Spleen (tissue), 11 donors: ENCODE measurements around the gene USP24. TPM values are rescaled to one million over a fixed set of nuclear protein-coding genes. Genes with fewer than 3 reads are reported as not detected.

Source experiments
- DNase-seq: peaks from one replicate; pipeline ENCODE4 v3.0.0-alpha.2; 2020
- H3K27ac ChIP-seq, 8 donors: fragments of 200-600 bp; sonication (generic) in 7 of 8; 1 replicate in 4 of 8; 2 replicates in 4 of 8; pipeline versions ENCODE4 v1.5.0 to v1.8.0; 2016 to 2021; ENCODE audit warnings: inconsistent platforms in 4 of 8, mild to moderate bottlenecking in 4 of 8, moderate library complexity in 1 of 8
- H3K27me3 ChIP-seq, 7 donors: fragments of 200-600 bp; sonication (generic) in 6 of 7; replicated peaks in 1 of 7; 1 replicate in 4 of 7; 2 replicates in 3 of 7; pipeline versions ENCODE4 v1.5.0 to v1.8.0; 2016 to 2021; ENCODE audit warnings: inconsistent platforms in 3 of 7, mild to moderate bottlenecking in 1 of 7
- H3K36me3 ChIP-seq, 6 donors: fragments of 200-600 bp; sonication (generic) in 5 of 6; 1 replicate in 4 of 6; 2 replicates in 2 of 6; pipeline versions ENCODE4 v1.5.0 to v1.8.0; 2016 to 2021; ENCODE audit warnings: inconsistent platforms in 2 of 6
- H3K4me1 ChIP-seq, 6 donors: fragments of 200-600 bp; sonication (generic) in 5 of 6; 1 replicate in 3 of 6; 2 replicates in 3 of 6; pipeline versions ENCODE4 v1.5.0 to v1.8.0; 2016 to 2021; ENCODE audit warnings: inconsistent platforms in 3 of 6
- H3K4me3 ChIP-seq, 8 donors: fragments of 200-600 bp; sonication (generic) in 7 of 8; 1 replicate in 4 of 8; 2 replicates in 4 of 8; pipeline versions ENCODE4 v1.5.0 to v1.8.0; 2016 to 2021; ENCODE audit warnings: inconsistent platforms in 4 of 8, mild to moderate bottlenecking in 4 of 8, moderate library complexity in 2 of 8
- H3K9me3 ChIP-seq, 8 donors: fragments of 200-600 bp; sonication (generic) in 7 of 8; 1 replicate in 4 of 8; 2 replicates in 4 of 8; pipeline versions ENCODE4 v1.5.0 to v1.8.0; 2016 to 2021; ENCODE audit warnings: inconsistent platforms in 4 of 8
- CTCF ChIP-seq, 11 experiments: fragments of 200-600 bp in 7 of 11; fragments of 450-650 bp in 4 of 11; sonication (generic) in 4 of 11; IDR thresholded peaks in 8 of 11; conservative IDR thresholded peaks in 3 of 11; 1 replicate in 7 of 11; 2 replicates in 4 of 11; pipeline versions ENCODE4 v1.4.0 to v1.8.0; 2016 to 2021; ENCODE audit warnings: antibody characterized with exemption in 11 of 11, inconsistent platforms in 4 of 11, mild to moderate bottlenecking in 1 of 11
- POLR2A ChIP-seq, 3 donors: fragments of 450-650 bp; IDR thresholded peaks; one replicate each; pipeline ENCODE4 v1.5.1; 2017; ENCODE audit warnings: antibody characterized with exemption in 3 of 3, mild to moderate bottlenecking in 1 of 3
- POLR2AphosphoS5 ChIP-seq, 3 donors: sonication (generic); formaldehyde crosslinking; IDR thresholded peaks; one replicate each; pipeline ENCODE4 v1.5.1; 2017; ENCODE audit warnings: antibody characterized with exemption in 3 of 3
- WGBS, 5 donors: extraction: QIAGEN DNeasy Blood & Tissue Kit in 3 of 5; methylation state at CpG; one replicate each; pipeline versions ENCODE4 v1.1.5 to v1.1.7; 2013 to 2018; 5-methylcytosine and 5-hydroxymethylcytosine counted together
- intact Hi-C: fragments of 100-400 bp; cut with DNase I; formaldehyde crosslinking; loops from one replicate; pipeline ENCODE4 v1.15.0; 2023; ENCODE audit warnings: low total_unique reads
- polyA plus RNA-seq, 3 donors: library from polyadenylated mRNA; stranded (reverse); fragments of 200-250 nt; gene quantifications; one replicate each; pipeline ENCODE4 v1.2.1, GENCODE V29; 2013
- total RNA-seq, 7 donors: library from RNA; depleted of rRNA in 3 of 7; stranded (reverse); fragments of >200 nt in 3 of 7; fragmentation: NEBNext Ultra II Directional in 4 of 7; extraction: Animal tissue kit (Norgen Biotek cat#: 25700) in 4 of 7; gene quantifications; one replicate each; pipeline versions ENCODE4 v1.1.0 to v1.2.1, GENCODE V29; 2016 to 2021
- donor health status: healthy with polysubstance abuse.
- donor health status: DM: no; HTN: no; CAD: no; lungs with moderate emphysema.
- donor health status: DM: no; HTN: no; CAD: no.
- donor health status: Bipolar disorder and iron deficiency.
- donor health status: healthy.
- donor health status: DM: no; HTN: no; CAD: no.
- donor health status: DM: yes; HTN: yes; CAD: no.

USP24 gene
- total and polyA plus RNA-seq, 10 donors = 11.6 to 94.5 (median 70.1) TPM

DNA sequence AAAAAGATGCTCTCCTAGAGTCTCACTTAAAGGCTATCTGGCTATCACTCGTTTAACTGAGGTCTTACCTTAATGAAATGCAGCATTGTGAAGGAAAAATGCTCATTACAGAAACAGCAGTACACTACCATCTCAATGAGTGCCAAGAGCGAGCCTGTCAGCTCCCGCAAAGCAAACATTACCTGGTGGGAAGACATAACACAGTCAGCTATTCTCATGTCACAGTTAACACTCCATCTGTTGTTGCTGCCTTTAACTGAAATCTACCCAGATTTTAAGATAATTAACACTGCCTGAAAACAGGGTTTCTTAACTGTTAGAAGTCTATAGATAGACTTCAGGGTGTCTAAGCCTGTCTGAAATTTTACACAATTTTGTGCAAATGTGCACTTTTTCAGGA, 136.7 kb downstream of the USP24 start:
- 86 to 97% (median 93%) methylated on average over 3 of the region's 3 CpGs for WGBS, 5 donors
- peaks cover 4 to 100% (median 97%) of the 10 kb centered on the region in 6 donors for H3K36me3 ChIP-seq
- H3K27me3 ChIP-seq = no peaks in the 10 kb centered on the region
- TF ChIP-seq POLR2AphosphoS5 (IDR thresholded peaks at IDR 0.05) (no peak), POLR2A (IDR thresholded peaks at IDR 0.05) (no peak), CTCF (IDR thresholded peaks at IDR 0.05 in 8 of 11, conservative IDR thresholded peaks at IDR 0.05 in 3 of 11) (no peak)
- H3K9me3 ChIP-seq = no peaks in the 10 kb centered on the region
- H3K4me1 ChIP-seq = no peaks in the 10 kb centered on the region
- no peak overlapping the region for H3K4me3 ChIP-seq
- DNase-seq = no peak
- intact Hi-C loops = no loop called here
- H3K27ac ChIP-seq = no peak overlapping the region

DNA sequence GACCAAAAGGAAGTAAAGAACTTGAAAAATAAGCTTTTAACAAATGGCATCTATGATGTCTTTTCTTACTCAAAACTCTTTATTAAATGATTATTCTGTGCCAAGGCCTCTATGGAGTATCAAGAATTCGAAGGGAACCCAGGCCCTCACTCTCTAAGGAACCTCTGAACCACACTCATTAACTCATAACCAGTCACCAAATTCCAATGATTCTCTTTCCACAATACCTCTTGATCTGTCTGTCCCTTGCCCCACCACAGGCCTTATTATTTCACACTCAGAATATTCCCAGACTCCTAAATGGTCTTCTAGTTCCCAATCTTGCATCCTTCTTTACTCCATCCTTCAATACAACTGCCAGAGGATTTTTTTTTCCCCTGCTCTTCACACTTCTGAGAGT, 138.8 kb downstream of the USP24 start:
- Histone ChIP-seq H3K36me3 (peaks cover 4 to 100% (median 97%) of the 10 kb centered on the region in 6 donors), H3K4me3 (no peak overlapping the region), H3K9me3 (no peaks in the 10 kb centered on the region), H3K27ac (no peak overlapping the region), H3K4me1 (no peaks in the 10 kb centered on the region), H3K27me3 (no peaks in the 10 kb centered on the region)
- no peak for TF ChIP-seq POLR2AphosphoS5 (IDR thresholded peaks at IDR 0.05)
- TF ChIP-seq POLR2A (IDR thresholded peaks at IDR 0.05) = no peak
- TF ChIP-seq CTCF (IDR thresholded peaks at IDR 0.05 in 8 of 11, conservative IDR thresholded peaks at IDR 0.05 in 3 of 11) = no peak
- no peak for DNase-seq
- WGBS, 5 donors = 89 to 100% (median 98%) methylated on average over 1 of the region's 1 CpG
- intact Hi-C loops = no loop called here

GRCh38 chr1:55074455-55074854, 140.7 kb downstream of the USP24 start:
- no peaks in the 10 kb centered on the region for H3K4me1 ChIP-seq
- DNase-seq = no peak
- TF ChIP-seq POLR2A (IDR thresholded peaks at IDR 0.05) (no peak), POLR2AphosphoS5 (IDR thresholded peaks at IDR 0.05) (no peak), CTCF (IDR thresholded peaks at IDR 0.05 in 8 of 11, conservative IDR thresholded peaks at IDR 0.05 in 3 of 11) (no peak)
- WGBS, 5 donors = 72 to 100% (median 96%) methylated on average over 2 of the region's 2 CpGs
- no peaks in the 10 kb centered on the region for H3K27me3 ChIP-seq
- H3K4me3 ChIP-seq = no peak overlapping the region
- intact Hi-C loops = no loop called here
- no peak overlapping the region for H3K27ac ChIP-seq
- H3K36me3 ChIP-seq = peaks cover 6 to 100% (median 97%) of the 10 kb centered on the region in 6 donors
- H3K9me3 ChIP-seq = no peaks in the 10 kb centered on the region

DNA sequence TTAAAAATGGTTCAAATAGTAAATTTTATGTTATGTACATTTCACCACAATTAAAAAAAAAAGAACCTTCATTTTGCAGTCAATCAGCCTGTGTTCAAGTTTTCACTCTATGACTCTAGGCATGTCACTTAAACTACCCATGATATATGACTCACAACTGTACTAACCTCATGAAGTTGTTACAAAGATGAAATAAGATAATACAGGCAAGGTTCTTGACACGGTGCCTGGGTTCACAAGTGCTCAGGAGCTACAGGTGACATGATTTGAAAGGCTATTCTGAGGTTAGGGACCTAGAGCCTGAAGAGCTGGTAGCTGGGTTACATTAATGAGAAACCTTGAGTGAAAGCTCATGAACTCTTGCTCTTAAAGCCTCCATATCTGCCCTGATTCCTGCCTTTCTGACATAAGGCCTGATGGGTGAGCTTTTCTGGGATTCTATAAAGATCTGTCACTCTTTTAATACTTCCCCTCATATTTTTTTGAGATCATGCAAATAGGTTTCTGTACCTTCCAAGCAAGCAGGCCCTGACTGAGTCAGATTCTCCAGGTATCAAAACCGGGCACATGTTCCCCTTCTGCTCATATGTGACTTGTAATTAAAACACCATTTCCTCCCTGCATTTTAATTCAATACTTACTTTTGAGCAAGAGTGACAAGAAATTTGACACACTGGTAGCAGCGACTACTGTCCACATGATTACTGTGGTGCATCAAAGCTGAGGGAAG, 141.8 kb downstream of the USP24 start:
- WGBS, 5 donors = 83 to 88% (median 85%) methylated on average over 3 of the region's 3 CpGs
- Histone ChIP-seq H3K27ac (no peak overlapping the region), H3K36me3 (peaks cover 6 to 100% (median 98%) of the 10 kb centered on the region in 6 donors), H3K4me1 (no peaks in the 10 kb centered on the region), H3K27me3 (no peaks in the 10 kb centered on the region), H3K4me3 (no peak overlapping the region), H3K9me3 (no peaks in the 10 kb centered on the region)
- intact Hi-C loops = no loop called here
- DNase-seq = no peak
- TF ChIP-seq POLR2AphosphoS5 (IDR thresholded peaks at IDR 0.05) (no peak), CTCF (IDR thresholded peaks at IDR 0.05 in 8 of 11, conservative IDR thresholded peaks at IDR 0.05 in 3 of 11) (no peak), POLR2A (IDR thresholded peaks at IDR 0.05) (no peak)
